Neural cell (in vitro differentiated cells): ENCODE results near the gene SPP2.

Experiments
- EP300 ChIP-seq: fragments of 450-650 bp; conservative IDR thresholded peaks from 2 replicates; pipeline ENCODE4 v1.6.1; 2014; ENCODE audit warnings: antibody characterized with exemption, mild to moderate bottlenecking, moderate library complexity; ENCODE audit not compliant: poor library complexity, severe bottlenecking
- POLR2AphosphoS5 ChIP-seq: IDR thresholded peaks from 2 replicates; pipeline ENCODE4 v1.6.1; 2012
- SMC3 ChIP-seq: fragments of 450-650 bp; conservative IDR thresholded peaks from 2 replicates; pipeline ENCODE4 v1.6.1; 2014; ENCODE audit warnings: antibody characterized with exemption, mild to moderate bottlenecking, moderate library complexity; ENCODE audit not compliant: poor library complexity
- TAF1 ChIP-seq: IDR thresholded peaks from 2 replicates; pipeline ENCODE4 v1.6.1; 2012; ENCODE audit warnings: low read depth
- TF ChIP-seq, protein P1 (sequence below): fragments of 450-650 bp; IDR thresholded peaks from 2 replicates; pipeline ENCODE4 v1.5.1; 2014; ENCODE audit warnings: antibody characterized with exemption, mild to moderate bottlenecking, moderate library complexity; ENCODE audit not compliant: poor library complexity, severe bottlenecking

DNA sequence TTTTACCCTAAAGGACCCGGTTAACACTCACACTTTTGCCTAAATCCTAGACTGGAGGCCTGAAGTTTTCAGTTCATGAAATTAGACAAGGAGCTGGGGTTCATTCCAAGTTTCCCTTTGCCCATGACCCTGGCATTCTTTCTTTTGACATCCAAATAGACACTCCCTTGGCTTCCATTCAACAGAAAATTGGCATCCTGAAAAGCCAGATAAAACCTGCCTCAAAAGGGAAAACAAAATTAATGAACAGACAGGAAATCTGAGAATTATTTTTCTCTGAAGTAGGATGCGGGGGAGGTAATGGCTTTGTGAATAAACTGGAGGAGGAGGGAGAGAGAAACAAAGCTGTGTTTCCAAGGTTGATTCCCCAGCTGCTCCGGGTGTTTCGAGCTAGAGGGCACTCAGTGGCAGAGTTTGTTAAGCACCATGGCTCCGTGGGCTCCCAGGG is 41.0 kb downstream of the SPP2 start:
- TF ChIP-seq, protein P1, sequence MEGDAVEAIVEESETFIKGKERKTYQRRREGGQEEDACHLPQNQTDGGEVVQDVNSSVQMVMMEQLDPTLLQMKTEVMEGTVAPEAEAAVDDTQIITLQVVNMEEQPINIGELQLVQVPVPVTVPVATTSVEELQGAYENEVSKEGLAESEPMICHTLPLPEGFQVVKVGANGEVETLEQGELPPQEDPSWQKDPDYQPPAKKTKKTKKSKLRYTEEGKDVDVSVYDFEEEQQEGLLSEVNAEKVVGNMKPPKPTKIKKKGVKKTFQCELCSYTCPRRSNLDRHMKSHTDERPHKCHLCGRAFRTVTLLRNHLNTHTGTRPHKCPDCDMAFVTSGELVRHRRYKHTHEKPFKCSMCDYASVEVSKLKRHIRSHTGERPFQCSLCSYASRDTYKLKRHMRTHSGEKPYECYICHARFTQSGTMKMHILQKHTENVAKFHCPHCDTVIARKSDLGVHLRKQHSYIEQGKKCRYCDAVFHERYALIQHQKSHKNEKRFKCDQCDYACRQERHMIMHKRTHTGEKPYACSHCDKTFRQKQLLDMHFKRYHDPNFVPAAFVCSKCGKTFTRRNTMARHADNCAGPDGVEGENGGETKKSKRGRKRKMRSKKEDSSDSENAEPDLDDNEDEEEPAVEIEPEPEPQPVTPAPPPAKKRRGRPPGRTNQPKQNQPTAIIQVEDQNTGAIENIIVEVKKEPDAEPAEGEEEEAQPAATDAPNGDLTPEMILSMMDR, result no peak
- TF ChIP-seq SMC3, result no peak
- no peak for TF ChIP-seq EP300
- TF ChIP-seq POLR2AphosphoS5, result no peak
- no peak for TF ChIP-seq TAF1
